Right hindlimb (tissue), 1 donor: ENCODE data around the gene MDFI.

Experiments used
- DNase-seq: peaks from one replicate; pipeline ENCODE4 v3.0.0-alpha.2; 2018

Gene MDFI

GRCh38 chr6:41651246-41651961 is 13.1 kb downstream of the MDFI start:
- peak; percentile 16 for DNase-seq

GRCh38 chr6:41651962-41652657 is 13.8 kb downstream of the MDFI start:
- DNase-seq, result peak; percentile 21

GRCh38 chr6:41652866-41653652 is 14.8 kb downstream of the MDFI start:
- DNase-seq, result peak; percentile 23

- DNase-seq, result no peak
Observed at GRCh38 chr6:41653691-41654090, 15.4 kb downstream of the MDFI start.

DNA sequence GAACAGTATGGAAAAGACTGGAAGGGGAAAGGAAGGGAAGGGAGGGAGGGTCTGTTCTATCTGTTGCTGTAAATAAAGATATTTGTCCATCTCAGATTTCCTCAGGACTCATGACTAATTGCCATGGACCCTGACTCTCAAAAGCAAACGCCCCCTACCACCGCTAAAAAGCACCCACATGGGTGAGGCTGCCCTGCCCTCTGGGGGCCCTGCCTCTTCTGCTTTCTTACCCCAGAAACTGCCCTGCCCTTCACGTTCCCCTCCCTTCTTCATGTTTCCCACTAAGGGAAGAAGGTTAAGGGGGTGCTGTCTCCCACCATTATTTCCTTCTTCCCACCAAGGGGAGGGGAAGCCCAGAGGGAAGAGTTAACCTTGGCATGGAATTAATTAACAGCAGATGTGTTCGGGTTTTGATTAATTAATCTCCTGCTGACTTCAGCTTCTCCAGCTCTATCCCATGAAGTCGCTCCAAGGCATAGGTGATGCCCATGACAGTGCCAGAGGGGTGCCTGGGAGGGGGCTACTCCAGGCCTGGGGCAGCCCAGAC is 16.0 kb downstream of the MDFI start:
- DNase-seq, result peak; percentile 15

DNA sequence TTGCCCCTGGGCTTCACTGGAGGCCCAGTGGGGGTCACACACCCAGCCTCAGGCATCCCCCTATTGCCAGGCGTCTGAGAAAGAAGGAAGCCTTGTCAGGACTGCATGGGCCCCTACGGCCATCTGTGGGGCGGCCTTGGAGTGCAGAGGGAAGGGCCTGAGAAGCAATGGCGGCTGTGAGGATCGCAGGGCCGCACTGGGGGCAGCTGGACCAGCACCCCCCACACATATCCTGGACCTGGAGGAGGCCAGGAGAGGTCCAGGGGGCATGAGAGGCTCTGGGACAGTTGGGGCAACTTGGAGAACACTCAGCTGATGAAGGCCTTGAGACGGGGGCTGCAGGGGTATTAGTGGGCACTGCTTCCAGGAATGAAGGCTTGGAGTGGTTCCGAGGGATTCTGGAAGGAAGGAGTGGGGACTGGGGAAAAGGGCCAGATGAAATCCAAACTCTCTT is 16.5 kb downstream of the MDFI start:
- DNase-seq, result peak; percentile 48

GRCh38 chr6:41655176-41655575 is 16.9 kb downstream of the MDFI start:
- no peak for DNase-seq

DNA sequence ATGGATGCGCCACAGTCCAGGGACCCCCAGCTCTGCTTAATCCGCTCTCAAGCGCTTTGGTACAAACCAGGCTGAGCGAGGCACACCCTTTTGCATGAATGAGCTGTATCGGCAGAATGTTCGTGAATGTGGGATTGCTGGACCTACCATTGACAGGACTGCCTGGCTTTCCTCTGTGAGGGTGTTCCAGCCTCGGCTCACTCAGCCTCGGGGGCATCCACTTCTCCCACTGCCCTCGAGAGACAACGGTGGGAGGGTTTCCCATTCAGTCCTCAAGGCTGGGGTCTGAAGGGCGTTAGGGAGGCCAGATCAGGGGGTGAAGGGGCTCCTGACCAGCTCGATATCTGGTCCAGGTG is 17.4 kb downstream of the MDFI start:
- DNase-seq, result no peak

GRCh38 chr6:41656002-41656691 is 17.9 kb downstream of the MDFI start:
- peak; percentile 81 for DNase-seq

GRCh38 chr6:41657131-41658094 is 19.1 kb downstream of the MDFI start:
- peak; percentile 13 for DNase-seq

- peak; percentile 11 for DNase-seq
Observed at GRCh38 chr6:41658636-41659035, 20.4 kb downstream of the MDFI start.

- no peak for DNase-seq
Observed at GRCh38 chr6:41659935-41660334, 21.7 kb downstream of the MDFI start.

- peak; percentile 21 for DNase-seq
Observed at GRCh38 chr6:41663568-41663967, 25.3 kb downstream of the MDFI start.

- peak; percentile 10 for DNase-seq
Observed at GRCh38 chr6:41664271-41664670, 26.0 kb downstream of the MDFI start.

DNA sequence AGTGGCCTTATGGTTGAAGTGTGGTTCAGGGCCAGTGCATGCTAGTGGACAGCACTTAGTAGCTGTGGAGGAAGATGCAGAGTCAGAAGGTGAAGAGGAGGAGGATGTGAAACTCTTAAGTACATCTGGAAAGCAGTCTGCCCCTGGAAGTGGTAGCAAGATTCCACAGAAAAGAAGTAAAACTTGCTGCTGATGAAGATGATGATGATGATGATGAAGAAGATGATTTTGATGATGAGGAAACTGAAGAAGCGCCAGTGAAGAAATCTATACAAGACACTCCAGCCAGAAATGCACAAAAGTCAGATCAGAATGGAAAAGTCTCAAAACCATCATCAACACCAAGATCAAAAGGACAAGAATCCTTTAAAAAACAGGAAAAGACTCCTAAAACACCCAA is 28.9 kb downstream of the MDFI start:
- no peak for DNase-seq

- no peak for DNase-seq
Observed at GRCh38 chr6:41668968-41669367, 30.7 kb downstream of the MDFI start.

DNA sequence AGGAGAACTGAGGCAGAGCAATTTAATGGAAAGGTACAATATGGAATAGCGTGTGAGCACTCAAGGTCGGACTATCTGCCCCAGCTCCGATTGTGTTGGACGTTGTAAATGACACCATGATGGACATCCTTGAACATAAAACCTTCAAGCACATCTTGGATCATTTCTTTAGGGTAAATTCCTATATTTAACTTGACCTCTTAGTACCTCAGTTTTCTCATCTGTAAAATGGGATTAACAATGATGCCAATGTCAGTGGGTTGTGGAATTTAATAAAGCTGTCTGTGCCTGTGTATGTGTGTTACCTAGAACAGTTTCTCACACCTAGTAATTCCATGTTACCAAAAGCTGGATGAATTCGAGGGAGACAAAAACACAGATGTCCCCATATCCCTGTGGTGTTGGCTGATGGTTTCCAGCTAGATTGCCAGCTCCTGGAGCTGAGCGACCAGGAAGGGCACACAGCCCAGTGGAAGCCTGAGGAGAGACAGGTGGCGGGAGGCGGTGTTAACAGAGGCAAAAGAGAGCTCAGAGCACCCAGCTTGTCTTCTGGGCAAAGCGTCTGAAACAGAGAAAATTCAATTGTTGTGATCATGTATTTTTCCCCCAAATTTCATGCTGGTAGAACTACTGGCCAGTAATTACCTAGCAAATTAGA is 32.6 kb downstream of the MDFI start:
- DNase-seq, result peak; percentile 22

DNA sequence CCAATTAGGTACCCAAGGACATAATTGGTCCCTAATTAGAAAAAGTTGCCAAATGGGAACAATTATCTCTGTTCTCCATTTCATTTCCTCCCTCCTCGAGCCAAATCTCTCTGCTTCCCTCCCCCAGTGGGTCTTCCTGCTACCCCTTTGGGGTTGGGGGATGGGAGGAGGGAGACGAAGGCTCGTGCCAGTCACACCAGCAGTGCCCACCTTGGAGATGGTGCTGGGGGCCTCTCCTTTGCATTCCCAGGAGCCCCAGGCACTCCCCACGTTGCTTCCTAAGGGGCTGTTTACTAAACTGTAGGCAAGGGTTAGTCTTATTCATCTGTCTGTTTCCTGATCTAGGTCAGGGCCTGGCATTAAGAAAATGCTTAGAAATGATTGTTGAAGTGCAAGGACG is 33.1 kb downstream of the MDFI start:
- no peak for DNase-seq

GRCh38 chr6:41672016-41672415 is 33.7 kb downstream of the MDFI start:
- peak; percentile 9 for DNase-seq

DNA sequence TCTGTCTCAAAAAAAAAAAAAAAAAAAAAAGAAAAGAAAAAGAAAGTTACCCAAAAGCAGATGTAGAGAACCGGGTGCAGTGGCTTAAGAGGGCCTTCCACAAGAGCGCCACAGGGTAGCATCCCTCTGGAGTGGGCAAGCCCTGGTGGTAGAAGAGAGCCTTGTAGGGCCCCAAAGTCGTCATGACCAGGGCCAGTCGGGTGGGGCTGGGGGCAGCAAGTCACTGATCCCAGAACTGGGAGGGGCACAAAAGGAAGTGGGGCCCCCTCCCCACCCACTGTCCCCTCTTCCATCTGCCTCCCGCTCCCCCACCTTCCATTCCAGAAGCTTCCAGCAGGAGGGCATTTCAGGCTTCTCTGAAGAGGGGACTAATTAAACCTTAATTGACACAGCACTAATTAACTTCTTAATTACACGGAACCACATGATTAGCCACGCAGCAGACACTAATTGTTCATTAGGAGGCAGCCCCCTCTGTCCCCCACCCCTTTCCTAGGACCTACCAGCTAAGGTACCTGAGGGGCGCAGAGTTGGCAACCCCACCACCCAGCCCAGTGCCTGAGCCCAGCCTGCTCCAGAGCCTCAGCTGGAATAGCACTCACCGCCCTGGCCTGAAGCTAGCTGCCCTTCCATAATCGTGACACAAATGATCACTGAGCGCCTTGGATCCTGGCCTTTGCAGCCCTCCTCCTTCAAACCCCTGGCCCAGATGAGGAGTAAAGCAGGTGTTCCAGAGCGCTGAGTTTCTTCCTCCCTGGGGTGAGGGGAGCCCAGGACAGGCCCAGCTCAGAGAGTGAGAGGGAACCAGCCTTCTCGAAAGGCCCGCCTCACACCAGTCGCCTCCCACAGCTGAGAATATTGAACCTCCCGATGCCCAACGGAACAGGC is 34.8 kb downstream of the MDFI start:
- DNase-seq, result peak; percentile 13
